A549 (cell line): Measurements from ENCODE around the gene HAUS8. TPM values are rescaled to one million over a fixed set of nuclear protein-coding genes. Genes with fewer than 3 reads are reported as not detected.

Experiments
- ATAC-seq, 2 experiments: fragments of 200-7000 bp in 1 of 2; fragments of >200 bp in 1 of 2; cut with Nextera tagmentation in 1 of 2; cut with Tn5 transposase in 1 of 2; 3 replicates each; pipeline versions ENCODE4 v1.8.0 to v1.9.1; 2018 to 2020; ENCODE audit warnings: mild to moderate bottlenecking in 1 of 2, moderate library complexity in 1 of 2
- CTCF ChIA-PET: fragments of 300-600 bp; sonication (Branson Sonifier 250); formaldehyde crosslinking; extraction: SDS; loops from one replicate; lab custom pipeline; 2021; ENCODE audit warnings: antibody characterized with exemption, inconsistent platforms; lab: Yijun Ruan, JAX
- POLR2A ChIA-PET: fragments of 350-600 bp; formaldehyde crosslinking; extraction: SDS; loops from one replicate; lab custom pipeline; 2021; ENCODE audit warnings: antibody characterized with exemption, inconsistent platforms; lab: Yijun Ruan, JAX
- DNase-seq, 2 experiments: peaks; one replicate each; pipeline versions ENCODE4 v3.0.0 to v3.0.0-alpha.2; 2011 to 2016; ENCODE audit warnings: low read depth in 1 of 2, low spot score in 1 of 2
- FAIRE-seq: peaks from 2 replicates; lab custom pipeline; 2011; peaks lifted over from hg19 to GRCh38; lab: Jason Lieb, UNC
- H3K27ac ChIP-seq, 2 experiments: fragments of >200 bp; sonication (Bioruptor Twin); formaldehyde crosslinking; 3 replicates each; pipeline ENCODE4 v1.5.1; 2016 to 2017
- H3K4me1 ChIP-seq: fragments of >200 bp; sonication (Bioruptor Twin); formaldehyde crosslinking; 3 replicates; pipeline ENCODE4 v1.6.1; 2016
- H3K4me2 ChIP-seq: fragments of >200 bp; sonication (Bioruptor Twin); formaldehyde crosslinking; 3 replicates; pipeline ENCODE4 v1.6.1; 2016
- H3K4me3 ChIP-seq: fragments of >200 bp; sonication (Bioruptor Twin); formaldehyde crosslinking; 3 replicates; pipeline ENCODE4 v1.5.1; 2016
- H3K9me3 ChIP-seq: fragments of >200 bp; sonication (Bioruptor Twin); formaldehyde crosslinking; 3 replicates; pipeline ENCODE4 v1.6.1; 2016
- ATOH8 ChIP-seq: fragments of 250-450 bp; sonication (Bioruptor Pico); IDR thresholded peaks from 2 replicates; pipeline ENCODE4 v1.5.0; 2020; ENCODE audit warnings: low read depth, mild to moderate bottlenecking, moderate library complexity
- BHLHE40 ChIP-seq: IDR thresholded peaks from 2 replicates; pipeline ENCODE4 v1.6.1; 2012; ENCODE audit warnings: low read depth, low read length, inconsistent platforms
- CBX2 ChIP-seq: fragments of 200-600 bp; sonication (generic); IDR thresholded peaks from 2 replicates; pipeline ENCODE4 v1.6.1; 2016; ENCODE audit warnings: low read depth, mild to moderate bottlenecking, borderline replicate concordance
- CEBPB ChIP-seq, 2 experiments: fragments of >200 bp in 1 of 2; sonication (Bioruptor Twin) in 1 of 2; formaldehyde crosslinking in 1 of 2; IDR thresholded peaks; 2 replicates each; pipeline ENCODE4 v1.6.1; 2012 to 2016
- CHD2 ChIP-seq: fragments of 150-350 bp; IDR thresholded peaks from 2 replicates; pipeline ENCODE4 v1.6.1; 2014; ENCODE audit warnings: low read length; ENCODE audit not compliant: partially characterized antibody
- CHD4 ChIP-seq: fragments of 200-600 bp; sonication (generic); IDR thresholded peaks from 2 replicates; pipeline ENCODE4 v1.6.1; 2016; ENCODE audit warnings: antibody characterized with exemption, mild to moderate bottlenecking, borderline replicate concordance
- GATA3 ChIP-seq: IDR thresholded peaks from 2 replicates; pipeline ENCODE4 v1.6.1; 2012; ENCODE audit warnings: borderline replicate concordance
- HEYL ChIP-seq: fragments of 250-450 bp; sonication (Bioruptor Pico); IDR thresholded peaks from 2 replicates; pipeline ENCODE4 v1.8.0; 2021; ENCODE audit warnings: mild to moderate bottlenecking, moderate library complexity
- MAZ ChIP-seq: fragments of 150-350 bp; IDR thresholded peaks from 2 replicates; pipeline ENCODE4 v1.6.1; 2014; ENCODE audit warnings: antibody characterized with exemption, low read depth, low read length, borderline replicate concordance
- PBX3 ChIP-seq: IDR thresholded peaks from 2 replicates; pipeline ENCODE4 v1.6.1; 2012
- PHF8 ChIP-seq: fragments of 200-600 bp; sonication (generic); IDR thresholded peaks from 2 replicates; pipeline ENCODE4 v1.6.1; 2016; ENCODE audit warnings: low read depth, mild to moderate bottlenecking, antibody characterized with exemption, moderate library complexity, borderline replicate concordance
- POLR2A ChIP-seq: IDR thresholded peaks from 2 replicates; pipeline ENCODE4 v1.6.1; 2012; ENCODE audit warnings: mild to moderate bottlenecking, low read length
- RCOR1 ChIP-seq: fragments of 150-350 bp; IDR thresholded peaks from 2 replicates; pipeline ENCODE4 v1.6.1; 2014; ENCODE audit warnings: antibody characterized with exemption, low read length, low read depth
- SMC3 ChIP-seq: fragments of >200 bp; sonication (Bioruptor Twin); formaldehyde crosslinking; IDR thresholded peaks from 3 replicates; pipeline ENCODE4 v1.6.1; 2018; ENCODE audit warnings: inconsistent platforms
- TP53 ChIP-seq: fragments of 250-450 bp; sonication (Bioruptor Pico); IDR thresholded peaks from 2 replicates; pipeline ENCODE4 v1.5.0; 2021; ENCODE audit warnings: mild to moderate bottlenecking, moderate library complexity
- ZC3H11A ChIP-seq: fragments of 450-650 bp; IDR thresholded peaks from 2 replicates; pipeline ENCODE4 v1.6.1; 2014; ENCODE audit warnings: antibody characterized with exemption, mild to moderate bottlenecking
- ZFP36 ChIP-seq: fragments of 450-650 bp; IDR thresholded peaks from 2 replicates; pipeline ENCODE4 v1.6.1; 2014; ENCODE audit warnings: borderline replicate concordance; ENCODE audit not compliant: partially characterized antibody
- ZSCAN20 ChIP-seq: fragments of 250-450 bp; sonication (Bioruptor Pico); IDR thresholded peaks from 2 replicates; pipeline ENCODE4 v1.8.0; 2022; ENCODE audit warnings: mild to moderate bottlenecking, moderate library complexity
- WGBS: methylation state at CpG from one replicate; pipeline ENCODE4 v1.1.6; 2017; ENCODE audit errors: missing lambda C conversion rate; 5-methylcytosine and 5-hydroxymethylcytosine counted together
- polyA plus RNA-seq, 4 experiments: library from polyadenylated mRNA; depleted of rRNA in 3 of 4; stranded (reverse); fragments of >200 nt; fragmentation: RNase III in 1 of 4; extraction: RNeasy Plus Mini Kit Qiagen cat#74134 plus additional on column Dnase treatment in 1 of 4; gene quantifications; 2 replicates in 3 of 4; 3 replicates in 1 of 4; pipeline ENCODE4 v1.2.3, GENCODE V29; 2011 to 2017
- TF ChIP-seq, protein P1 (sequence below): IDR thresholded peaks from 2 replicates; pipeline ENCODE4 v1.6.1; 2012; ENCODE audit warnings: low read depth, borderline replicate concordance
- TF ChIP-seq, protein P2 (sequence below): fragments of 200-600 bp; sonication (generic); IDR thresholded peaks from 2 replicates; pipeline ENCODE4 v1.6.1; 2016; ENCODE audit warnings: antibody characterized with exemption, mild to moderate bottlenecking, moderate library complexity
- TF ChIP-seq, protein P3 (sequence below): fragments of >200 bp; sonication (Bioruptor Twin); formaldehyde crosslinking; IDR thresholded peaks from 3 replicates; pipeline ENCODE4 v1.5.1; 2016
- TF ChIP-seq, protein P4 (sequence below): fragments of 250-450 bp; sonication (Bioruptor Pico); IDR thresholded peaks from 2 replicates; pipeline ENCODE4 v1.5.0; 2021; ENCODE audit warnings: mild to moderate bottlenecking, moderate library complexity, borderline replicate concordance

The HAUS8 gene
- polyA plus RNA-seq, 2 of the 4 experiments (the other 2 are of a cell fraction), result 15.1 to 16.2 TPM

- Histone ChIP-seq H3K4me3 (no peak overlapping the region), H3K27ac (no peak overlapping the region), H3K4me2 (no peak overlapping the region), H3K4me1 (no peaks in the 10 kb centered on the region)
- WGBS, result 41% methylated on average over 9 of the region's 15 CpGs
- POLR2A ChIA-PET, result no interaction called here
- DNase-seq (no peak), ATAC-seq (no peak), FAIRE-seq (no peak)
- CTCF ChIA-PET, result no interaction called here
- no peak for TF ChIP-seq CEBPB (IDR thresholded peaks at IDR 0.05)
- TF ChIP-seq ZFP36, result no peak
- no peak for TF ChIP-seq HEYL
- TF ChIP-seq MAZ, result no peak
- TF ChIP-seq, protein P1, sequence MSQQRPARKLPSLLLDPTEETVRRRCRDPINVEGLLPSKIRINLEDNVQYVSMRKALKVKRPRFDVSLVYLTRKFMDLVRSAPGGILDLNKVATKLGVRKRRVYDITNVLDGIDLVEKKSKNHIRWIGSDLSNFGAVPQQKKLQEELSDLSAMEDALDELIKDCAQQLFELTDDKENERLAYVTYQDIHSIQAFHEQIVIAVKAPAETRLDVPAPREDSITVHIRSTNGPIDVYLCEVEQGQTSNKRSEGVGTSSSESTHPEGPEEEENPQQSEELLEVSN, result no peak
- TF ChIP-seq POLR2A, result no peak
- TF ChIP-seq, all 56 proteins: peak for 0
- H3K9me3 ChIP-seq, result no peaks in the 10 kb centered on the region
Measured at GRCh38 chr19:17037966-17038500, 37.2 kb downstream of the HAUS8 start.

DNA sequence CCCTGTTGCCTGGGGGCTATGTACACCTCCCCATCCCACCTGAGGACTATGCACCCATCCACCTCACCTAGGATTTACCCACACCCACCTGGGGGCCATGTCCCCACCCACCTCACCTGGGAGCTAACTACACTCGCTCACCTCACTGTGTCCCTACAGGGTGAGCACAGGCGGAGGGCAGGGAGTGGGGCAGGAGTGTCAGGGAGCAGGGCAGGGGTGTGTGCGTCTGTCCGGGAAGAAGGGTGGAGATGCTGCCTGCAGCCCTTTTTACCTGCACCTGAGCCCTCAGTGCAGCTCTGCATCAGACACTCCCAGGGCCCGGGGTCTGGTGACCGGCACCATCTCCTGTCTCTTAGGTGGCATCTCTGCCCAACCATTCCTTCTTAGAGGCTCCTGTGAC lies 38.1 kb downstream of the HAUS8 start:
- 71% methylated on average over 4 of the region's 6 CpGs for WGBS
- Histone ChIP-seq H3K27ac (no peak overlapping the region), H3K4me1 (no peaks in the 10 kb centered on the region)
- no peak for DNase-seq
- FAIRE-seq, result no peak
- no peak for TF ChIP-seq ZSCAN20
- TF ChIP-seq, protein P2, sequence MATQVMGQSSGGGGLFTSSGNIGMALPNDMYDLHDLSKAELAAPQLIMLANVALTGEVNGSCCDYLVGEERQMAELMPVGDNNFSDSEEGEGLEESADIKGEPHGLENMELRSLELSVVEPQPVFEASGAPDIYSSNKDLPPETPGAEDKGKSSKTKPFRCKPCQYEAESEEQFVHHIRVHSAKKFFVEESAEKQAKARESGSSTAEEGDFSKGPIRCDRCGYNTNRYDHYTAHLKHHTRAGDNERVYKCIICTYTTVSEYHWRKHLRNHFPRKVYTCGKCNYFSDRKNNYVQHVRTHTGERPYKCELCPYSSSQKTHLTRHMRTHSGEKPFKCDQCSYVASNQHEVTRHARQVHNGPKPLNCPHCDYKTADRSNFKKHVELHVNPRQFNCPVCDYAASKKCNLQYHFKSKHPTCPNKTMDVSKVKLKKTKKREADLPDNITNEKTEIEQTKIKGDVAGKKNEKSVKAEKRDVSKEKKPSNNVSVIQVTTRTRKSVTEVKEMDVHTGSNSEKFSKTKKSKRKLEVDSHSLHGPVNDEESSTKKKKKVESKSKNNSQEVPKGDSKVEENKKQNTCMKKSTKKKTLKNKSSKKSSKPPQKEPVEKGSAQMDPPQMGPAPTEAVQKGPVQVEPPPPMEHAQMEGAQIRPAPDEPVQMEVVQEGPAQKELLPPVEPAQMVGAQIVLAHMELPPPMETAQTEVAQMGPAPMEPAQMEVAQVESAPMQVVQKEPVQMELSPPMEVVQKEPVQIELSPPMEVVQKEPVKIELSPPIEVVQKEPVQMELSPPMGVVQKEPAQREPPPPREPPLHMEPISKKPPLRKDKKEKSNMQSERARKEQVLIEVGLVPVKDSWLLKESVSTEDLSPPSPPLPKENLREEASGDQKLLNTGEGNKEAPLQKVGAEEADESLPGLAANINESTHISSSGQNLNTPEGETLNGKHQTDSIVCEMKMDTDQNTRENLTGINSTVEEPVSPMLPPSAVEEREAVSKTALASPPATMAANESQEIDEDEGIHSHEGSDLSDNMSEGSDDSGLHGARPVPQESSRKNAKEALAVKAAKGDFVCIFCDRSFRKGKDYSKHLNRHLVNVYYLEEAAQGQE, result no peak
- TF ChIP-seq ZC3H11A, result no peak
- no peak for TF ChIP-seq MAZ
- no peak for TF ChIP-seq PBX3
- TF ChIP-seq ATOH8 (CRISPR knock-in tag), result no peak
- no peak for TF ChIP-seq CBX2
- TF ChIP-seq, protein P1, result no peak
- no peak for TF ChIP-seq POLR2A
- TF ChIP-seq TP53, result no peak
- TF ChIP-seq CHD2, result no peak
- no peak for TF ChIP-seq RCOR1
- TF ChIP-seq CHD4, result no peak
- no peak for TF ChIP-seq PHF8
- TF ChIP-seq BHLHE40, result no peak
- TF ChIP-seq, protein P3, sequence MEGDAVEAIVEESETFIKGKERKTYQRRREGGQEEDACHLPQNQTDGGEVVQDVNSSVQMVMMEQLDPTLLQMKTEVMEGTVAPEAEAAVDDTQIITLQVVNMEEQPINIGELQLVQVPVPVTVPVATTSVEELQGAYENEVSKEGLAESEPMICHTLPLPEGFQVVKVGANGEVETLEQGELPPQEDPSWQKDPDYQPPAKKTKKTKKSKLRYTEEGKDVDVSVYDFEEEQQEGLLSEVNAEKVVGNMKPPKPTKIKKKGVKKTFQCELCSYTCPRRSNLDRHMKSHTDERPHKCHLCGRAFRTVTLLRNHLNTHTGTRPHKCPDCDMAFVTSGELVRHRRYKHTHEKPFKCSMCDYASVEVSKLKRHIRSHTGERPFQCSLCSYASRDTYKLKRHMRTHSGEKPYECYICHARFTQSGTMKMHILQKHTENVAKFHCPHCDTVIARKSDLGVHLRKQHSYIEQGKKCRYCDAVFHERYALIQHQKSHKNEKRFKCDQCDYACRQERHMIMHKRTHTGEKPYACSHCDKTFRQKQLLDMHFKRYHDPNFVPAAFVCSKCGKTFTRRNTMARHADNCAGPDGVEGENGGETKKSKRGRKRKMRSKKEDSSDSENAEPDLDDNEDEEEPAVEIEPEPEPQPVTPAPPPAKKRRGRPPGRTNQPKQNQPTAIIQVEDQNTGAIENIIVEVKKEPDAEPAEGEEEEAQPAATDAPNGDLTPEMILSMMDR, result no peak
- TF ChIP-seq GATA3, result no peak
- TF ChIP-seq, protein P4, sequence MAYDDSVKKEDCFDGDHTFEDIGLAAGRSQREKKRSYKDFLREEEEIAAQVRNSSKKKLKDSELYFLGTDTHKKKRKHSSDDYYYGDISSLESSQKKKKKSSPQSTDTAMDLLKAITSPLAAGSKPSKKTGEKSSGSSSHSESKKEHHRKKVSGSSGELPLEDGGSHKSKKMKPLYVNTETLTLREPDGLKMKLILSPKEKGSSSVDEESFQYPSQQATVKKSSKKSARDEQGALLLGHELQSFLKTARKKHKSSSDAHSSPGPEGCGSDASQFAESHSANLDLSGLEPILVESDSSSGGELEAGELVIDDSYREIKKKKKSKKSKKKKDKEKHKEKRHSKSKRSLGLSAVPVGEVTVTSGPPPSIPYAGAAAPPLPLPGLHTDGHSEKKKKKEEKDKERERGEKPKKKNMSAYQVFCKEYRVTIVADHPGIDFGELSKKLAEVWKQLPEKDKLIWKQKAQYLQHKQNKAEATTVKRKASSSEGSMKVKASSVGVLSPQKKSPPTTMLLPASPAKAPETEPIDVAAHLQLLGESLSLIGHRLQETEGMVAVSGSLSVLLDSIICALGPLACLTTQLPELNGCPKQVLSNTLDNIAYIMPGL (CRISPR knock-in tag), result no peak
- no peak for TF ChIP-seq SMC3
- TF ChIP-seq, all 56 proteins: peak for 0
- CTCF ChIA-PET, result no interaction called here
- POLR2A ChIA-PET, result no interaction called here
- Histone ChIP-seq H3K9me3 (no peaks in the 10 kb centered on the region), H3K4me2 (no peak overlapping the region), H3K4me3 (no peak overlapping the region)
- ATAC-seq, result no peak
